ENCODE results near the gene NETO2. TPM values are rescaled to one million over a fixed set of nuclear protein-coding genes. Genes with fewer than 3 reads are reported as not detected.
"Not testable (repeated sequence)": the region's sequence is repeated elsewhere in the genome, so short reads cannot be mapped to it uniquely, and the experiment has no call there.

NETO2 gene, protein sequence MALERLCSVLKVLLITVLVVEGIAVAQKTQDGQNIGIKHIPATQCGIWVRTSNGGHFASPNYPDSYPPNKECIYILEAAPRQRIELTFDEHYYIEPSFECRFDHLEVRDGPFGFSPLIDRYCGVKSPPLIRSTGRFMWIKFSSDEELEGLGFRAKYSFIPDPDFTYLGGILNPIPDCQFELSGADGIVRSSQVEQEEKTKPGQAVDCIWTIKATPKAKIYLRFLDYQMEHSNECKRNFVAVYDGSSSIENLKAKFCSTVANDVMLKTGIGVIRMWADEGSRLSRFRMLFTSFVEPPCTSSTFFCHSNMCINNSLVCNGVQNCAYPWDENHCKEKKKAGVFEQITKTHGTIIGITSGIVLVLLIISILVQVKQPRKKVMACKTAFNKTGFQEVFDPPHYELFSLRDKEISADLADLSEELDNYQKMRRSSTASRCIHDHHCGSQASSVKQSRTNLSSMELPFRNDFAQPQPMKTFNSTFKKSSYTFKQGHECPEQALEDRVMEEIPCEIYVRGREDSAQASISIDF
- 2.0 TPM for total RNA-seq
- long read RNA-seq, full-length matches to known transcripts, result 4 of 7 reads
- long read RNA-seq, partial matches to known transcripts, result 0 of 7 reads
- long read RNA-seq, other reads (novel, unspliced or antisense), result 3 of 7 reads

GRCh38 chr16:47143677-47144558 lies at the start of gene NETO2:
Gene NETO2, minus strand, starts transcription at chr16:47143945. Its CDS starts 333 bp downstream, at chr16:47143612.
- ATAC-seq (ENCODE audit: poor library complexity) (peak; percentile 72), DNase-seq (peak; percentile 72)
- intact Hi-C loops (cut with DNase I), result loop anchor here (2.0 to 5.0 kb wide), 2 partner anchors 913 to 1013 kb away; no protein-coding TSS in a partner anchor

GRCh38 chr16:47182318-47182717 lies 38.6 kb upstream of the NETO2 start:
- DNase-seq (no peak), ATAC-seq (ENCODE audit: poor library complexity) (no peak)
- intact Hi-C loops (cut with DNase I), result no loop called here

GRCh38 chr16:47181066-47181465 lies 37.3 kb upstream of the NETO2 start:
- intact Hi-C loops (cut with DNase I); ATAC-seq (ENCODE audit: poor library complexity); DNase-seq: not testable (repeated sequence)

GRCh38 chr16:47180073-47180472 lies 36.3 kb upstream of the NETO2 start:
- intact Hi-C loops (cut with DNase I), result no loop called here
- DNase-seq (no peak), ATAC-seq (ENCODE audit: poor library complexity) (no peak)

DNA sequence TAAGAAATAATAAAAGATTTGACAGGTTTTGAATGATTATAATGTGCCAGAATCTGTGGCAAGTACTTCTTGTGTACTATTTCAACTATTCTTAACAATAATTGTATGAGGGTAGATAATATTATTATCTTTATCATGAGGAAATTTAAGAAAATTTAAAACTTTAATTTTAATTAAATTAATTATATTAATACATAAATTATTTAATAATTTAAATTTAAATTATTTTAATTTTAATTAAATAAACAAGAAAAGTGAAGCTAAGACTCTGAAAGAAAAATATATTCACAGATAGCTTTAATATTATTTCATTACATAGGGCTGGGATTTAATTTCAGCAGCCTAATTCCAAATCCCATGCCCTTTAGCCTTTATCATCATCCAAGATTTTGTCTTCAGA lies 31.4 kb upstream of the NETO2 start:
- ATAC-seq (ENCODE audit: poor library complexity) (no peak), DNase-seq (no peak)
- intact Hi-C loops (cut with DNase I), result no loop called here

DNA sequence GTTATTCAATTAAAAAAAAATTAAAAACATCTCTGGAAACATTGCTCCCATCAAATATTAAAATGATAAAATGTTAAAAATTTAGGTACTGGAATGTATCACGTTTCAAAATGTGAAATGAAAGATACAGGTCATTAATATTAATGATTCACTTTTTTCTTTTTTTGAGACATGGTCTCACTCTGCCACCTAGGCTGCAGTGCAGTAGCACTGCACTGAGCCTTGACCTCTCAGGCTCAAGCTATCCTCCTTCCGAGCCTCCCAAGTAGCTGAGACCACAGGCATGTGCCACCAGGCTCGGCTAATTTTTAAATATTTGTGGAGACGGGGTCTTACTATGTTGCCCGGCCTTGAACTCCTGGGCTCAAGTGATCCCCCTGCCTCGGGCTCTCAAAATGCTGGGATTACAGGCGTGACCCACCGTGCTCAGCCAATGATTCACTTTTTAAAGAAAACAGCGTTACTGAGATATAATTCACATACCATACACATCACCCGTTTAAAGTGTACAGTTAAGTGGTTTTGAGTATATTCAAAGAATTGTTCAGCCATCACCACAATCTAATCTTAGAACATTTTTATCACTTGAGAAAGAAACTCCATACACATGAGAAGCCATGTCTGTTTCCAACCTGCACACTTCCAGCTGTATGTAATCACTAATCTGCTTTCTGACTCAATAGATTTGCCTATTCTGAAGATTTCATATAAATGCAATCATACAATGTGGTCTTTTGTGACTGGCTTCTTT lies 19.1 kb upstream of the NETO2 start:
- DNase-seq, result no peak
- intact Hi-C loops (cut with DNase I), result no loop called here
- no peak for ATAC-seq (ENCODE audit: poor library complexity)

DNA sequence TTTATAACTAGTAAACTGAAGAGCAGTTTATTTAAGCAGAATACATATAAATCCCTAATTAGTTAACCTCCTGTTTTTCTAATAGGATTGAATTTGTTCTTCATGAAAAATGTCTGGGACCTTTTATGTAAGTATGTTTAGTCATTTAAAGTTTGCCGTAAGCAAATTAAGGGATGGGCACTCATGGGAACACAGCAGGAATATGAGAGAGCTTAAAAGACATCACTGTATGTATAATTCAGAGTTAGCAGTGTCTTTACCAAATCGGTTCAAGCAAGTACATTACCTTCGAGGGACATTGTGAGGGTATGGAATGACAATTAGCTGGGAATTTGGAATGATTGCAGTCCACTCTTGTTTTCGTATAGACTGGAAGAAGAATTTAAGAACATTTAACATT lies 17.7 kb upstream of the NETO2 start:
- DNase-seq, result no peak
- intact Hi-C loops (cut with DNase I), result no loop called here
- ATAC-seq (ENCODE audit: poor library complexity), result no peak

DNA sequence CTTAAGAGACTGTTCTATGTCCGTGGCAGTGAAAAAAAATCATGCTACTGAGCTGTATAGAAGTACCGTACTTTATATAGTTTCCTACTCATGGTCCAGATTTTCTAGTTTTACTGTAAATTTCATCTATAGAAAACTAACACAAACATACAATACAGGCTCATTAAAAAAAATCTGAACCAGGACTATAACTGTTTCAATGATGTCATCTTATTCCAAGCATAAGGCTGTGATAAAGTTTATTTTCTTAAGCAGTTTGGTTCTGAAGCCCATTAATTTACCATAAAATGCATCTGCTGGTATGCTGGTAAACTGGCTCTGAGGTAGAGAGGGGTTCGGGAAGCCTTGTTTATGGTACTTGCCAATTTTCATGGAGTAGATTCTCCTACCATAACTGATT lies 16.7 kb upstream of the NETO2 start:
- DNase-seq (no peak), ATAC-seq (ENCODE audit: poor library complexity) (no peak)
- intact Hi-C loops (cut with DNase I), result no loop called here

- intact Hi-C loops (cut with DNase I), result no loop called here
- no peak for ATAC-seq (ENCODE audit: poor library complexity)
- no peak for DNase-seq
Observed at GRCh38 chr16:47158992-47159391, 15.2 kb upstream of the NETO2 start.

GRCh38 chr16:47156680-47157215 lies 13.0 kb upstream of the NETO2 start:
- intact Hi-C loops (cut with DNase I), result no loop called here
- no peak for DNase-seq
- ATAC-seq (ENCODE audit: poor library complexity), result no peak

- ATAC-seq (ENCODE audit: poor library complexity), result not testable (repeated sequence)
Observed at GRCh38 chr16:47152501-47152900, 8.8 kb upstream of the NETO2 start.

GRCh38 chr16:47150067-47150466 lies 6.3 kb upstream of the NETO2 start:
- intact Hi-C loops (cut with DNase I), result no loop called here
- no peak for ATAC-seq (ENCODE audit: poor library complexity)
- DNase-seq, result no peak

More at GRCh38 chr16:47152501-47152900, 8.8 kb upstream of the NETO2 start:
- DNase-seq; intact Hi-C loops (cut with DNase I): not testable (repeated sequence)

GRCh38 chr16:47144559-47144877 lies 773 bp upstream of the NETO2 start:
- intact Hi-C loops (cut with DNase I), result loop anchor here (5.0 kb wide), 1 partner anchor 913 kb away; no protein-coding TSS in a partner anchor
- ATAC-seq (ENCODE audit: poor library complexity) (peak; percentile 13), DNase-seq (no peak)

- DNase-seq (peak; percentile 55), ATAC-seq (ENCODE audit: poor library complexity) (peak; percentile 69)
- intact Hi-C loops (cut with DNase I), result loop anchor here (2.0 to 5.0 kb wide), 2 partner anchors 914 to 1014 kb away; no protein-coding TSS in a partner anchor
Observed at GRCh38 chr16:47142821-47143676, 696 bp downstream of the NETO2 start.

- ATAC-seq (ENCODE audit: poor library complexity) (no peak), DNase-seq (no peak)
- intact Hi-C loops (cut with DNase I), result loop anchor here (2.0 to 5.0 kb wide), 2 partner anchors 915 to 1014 kb away; no protein-coding TSS in a partner anchor
Observed at GRCh38 chr16:47142486-47142820, 1.3 kb downstream of the NETO2 start.

GRCh38 chr16:47141773-47142485 lies 1.8 kb downstream of the NETO2 start:
- intact Hi-C loops (cut with DNase I), result loop anchor here (2.0 to 5.0 kb wide), 2 partner anchors 915 to 1015 kb away; no protein-coding TSS in a partner anchor
- DNase-seq, result peak; percentile 82
- peak; percentile 92 for ATAC-seq (ENCODE audit: poor library complexity)

GRCh38 chr16:47140686-47141085 lies 3.1 kb downstream of the NETO2 start:
- intact Hi-C loops (cut with DNase I), result loop anchor here (5.0 kb wide), 1 partner anchor 917 kb away; no protein-coding TSS in a partner anchor
- ATAC-seq (ENCODE audit: poor library complexity), result no peak
- no peak for DNase-seq

All from Right ventricle myocardium superior (tissue), 1 donor.